ENCODE data around the gene GREB1L.

DNA sequence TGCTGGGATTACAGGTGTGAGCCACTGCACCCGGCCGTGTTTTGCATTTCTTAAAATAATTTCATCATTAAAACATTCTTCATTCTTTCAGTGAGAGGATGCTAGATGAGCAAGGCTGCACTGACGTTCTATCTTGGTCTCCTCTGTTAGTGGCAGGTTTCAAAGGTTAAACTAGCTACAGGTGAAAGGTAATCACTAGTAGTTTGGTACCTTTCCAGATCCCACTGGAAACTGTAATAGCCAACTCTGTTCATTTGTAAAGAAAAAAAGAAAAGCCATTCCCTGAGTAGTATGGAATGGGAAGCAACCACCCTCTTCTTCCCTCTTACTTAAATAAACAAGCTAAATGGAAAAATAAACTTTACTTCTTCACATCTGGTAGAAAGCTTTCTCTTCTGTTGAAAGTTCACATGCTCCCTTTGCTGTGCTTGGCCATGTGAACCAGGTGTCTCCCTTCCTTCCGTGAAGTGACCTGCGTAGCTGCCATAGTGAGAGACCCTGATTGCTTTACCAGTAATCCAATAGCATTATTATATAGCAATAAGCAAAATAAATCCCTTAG lies 94.0 kb downstream of the GREB1L start:
- TF ChIP-seq RFX5 (IDR thresholded peaks at IDR 0.05; ENCODE audit: low read depth, low read length) = no peak
- no peak for TF ChIP-seq SPI1 (IDR thresholded peaks at IDR 0.05; ENCODE audit: borderline replicate concordance, insufficient read depth, low read depth, low read length)
- TF ChIP-seq ZNF274 (IDR thresholded peaks at IDR 0.05; ENCODE audit: insufficient read depth, insufficient read length) = no peak
- TF ChIP-seq, protein P1, sequence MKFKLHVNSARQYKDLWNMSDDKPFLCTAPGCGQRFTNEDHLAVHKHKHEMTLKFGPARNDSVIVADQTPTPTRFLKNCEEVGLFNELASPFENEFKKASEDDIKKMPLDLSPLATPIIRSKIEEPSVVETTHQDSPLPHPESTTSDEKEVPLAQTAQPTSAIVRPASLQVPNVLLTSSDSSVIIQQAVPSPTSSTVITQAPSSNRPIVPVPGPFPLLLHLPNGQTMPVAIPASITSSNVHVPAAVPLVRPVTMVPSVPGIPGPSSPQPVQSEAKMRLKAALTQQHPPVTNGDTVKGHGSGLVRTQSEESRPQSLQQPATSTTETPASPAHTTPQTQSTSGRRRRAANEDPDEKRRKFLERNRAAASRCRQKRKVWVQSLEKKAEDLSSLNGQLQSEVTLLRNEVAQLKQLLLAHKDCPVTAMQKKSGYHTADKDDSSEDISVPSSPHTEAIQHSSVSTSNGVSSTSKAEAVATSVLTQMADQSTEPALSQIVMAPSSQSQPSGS (IDR thresholded peaks at IDR 0.05; ENCODE audit: low read length) = no peak
- TF ChIP-seq BCL3 (IDR thresholded peaks at IDR 0.05; ENCODE audit: borderline replicate concordance, insufficient read depth, low read depth, low read length, poor library complexity, severe bottlenecking) = no peak
- no peak for TF ChIP-seq ZNF217 (IDR thresholded peaks at IDR 0.05)
- TF ChIP-seq BHLHE40 (IDR thresholded peaks at IDR 0.05; ENCODE audit: borderline replicate concordance in 1 of 2, low read depth in 2 of 2, low read length in 1 of 2) = no peak
- no peak for TF ChIP-seq SIX5 (IDR thresholded peaks at IDR 0.05; ENCODE audit: low read depth, low read length, severe bottlenecking)
- TF ChIP-seq JUND (IDR thresholded peaks at IDR 0.05; ENCODE audit: low read depth, low read length) = no peak
- TF ChIP-seq POLR2A (IDR thresholded peaks at IDR 0.05; ENCODE audit: low read depth, low read length) = no peak
- no peak for TF ChIP-seq SIN3A (IDR thresholded peaks at IDR 0.05; ENCODE audit: low read depth, low read length)
- no peak for TF ChIP-seq SRF (IDR thresholded peaks at IDR 0.05; ENCODE audit: low read depth in 2 of 2, low read length in 2 of 2)
- TF ChIP-seq CEBPB (IDR thresholded peaks at IDR 0.05; ENCODE audit: borderline replicate concordance in 1 of 2, low read depth in 2 of 2, low read length in 2 of 2) = no peak

All from GM12878 (cell line).